Loucy (cell line): ENCODE measurements around the gene NGFR.

Source experiments
- H2AFZ ChIP-seq: fragments of 200-600 bp; sonication (generic); 2 replicates; pipeline ENCODE4 v1.6.0; 2016; ENCODE audit warnings: antibody characterized with exemption, mild to moderate bottlenecking, low read length, moderate library complexity
- H3F3A ChIP-seq: fragments of 200-600 bp; 2 replicates; pipeline ENCODE4 v1.6.0; 2016; ENCODE audit warnings: antibody characterized with exemption, low read depth, mild to moderate bottlenecking
- H3K27me3 ChIP-seq: fragments of 200-600 bp; sonication (generic); 2 replicates; pipeline ENCODE4 v1.6.1; 2014; ENCODE audit warnings: low read length, mild to moderate bottlenecking; ENCODE audit not compliant: insufficient read depth, poor library complexity, severe bottlenecking
- H3K36me3 ChIP-seq: fragments of 200-600 bp; sonication (generic); 2 replicates; pipeline ENCODE4 v1.6.1; 2016; ENCODE audit warnings: low read length; ENCODE audit not compliant: insufficient read depth
- H3K4me1 ChIP-seq: fragments of 200-600 bp; sonication (generic); 2 replicates; pipeline ENCODE4 v1.5.1; 2014; ENCODE audit warnings: low read length, mild to moderate bottlenecking; ENCODE audit not compliant: insufficient read depth, poor library complexity, severe bottlenecking
- H3K4me2 ChIP-seq: fragments of 200-600 bp; sonication (generic); 2 replicates; pipeline ENCODE4 v1.6.0; 2014; ENCODE audit warnings: antibody characterized with exemption, low read length, low read depth, mild to moderate bottlenecking; ENCODE audit not compliant: poor library complexity, severe bottlenecking
- H3K4me3 ChIP-seq: fragments of 200-600 bp; sonication (generic); 2 replicates; pipeline ENCODE4 v1.5.1; 2014; ENCODE audit warnings: low read length, mild to moderate bottlenecking, mixed read lengths; ENCODE audit not compliant: poor library complexity, severe bottlenecking
- H3K79me2 ChIP-seq: fragments of 200-600 bp; sonication (generic); 2 replicates; pipeline ENCODE4 v1.6.1; 2014; ENCODE audit warnings: low read length; ENCODE audit not compliant: insufficient read depth
- H3K9ac ChIP-seq: fragments of 200-600 bp; sonication (generic); 2 replicates; pipeline ENCODE4 v1.6.0; 2014; ENCODE audit warnings: mild to moderate bottlenecking, low read depth, low read length, moderate library complexity; ENCODE audit not compliant: poor library complexity, severe bottlenecking
- H3K9me2 ChIP-seq: fragments of 200-600 bp; sonication (generic); replicated peaks from 2 replicates; pipeline ENCODE4 v1.6.1; 2016; ENCODE audit warnings: low read depth, low read length, mixed read lengths
- H3K9me3 ChIP-seq: fragments of 200-600 bp; sonication (generic); 2 replicates; pipeline ENCODE4 v1.6.1; 2014; ENCODE audit warnings: mild to moderate bottlenecking, antibody characterized with exemption, low read length, low read depth; ENCODE audit not compliant: insufficient read depth
- H4K20me1 ChIP-seq: fragments of 200-600 bp; sonication (generic); 2 replicates; pipeline ENCODE4 v1.6.0; 2014; ENCODE audit warnings: antibody characterized with exemption, low read length, mild to moderate bottlenecking; ENCODE audit not compliant: insufficient read depth, poor library complexity, severe bottlenecking
- EZH2phosphoT487 ChIP-seq: fragments of 200-600 bp; IDR thresholded peaks from 2 replicates; pipeline ENCODE4 v1.6.1; 2018; ENCODE audit warnings: antibody characterized with exemption, mild to moderate bottlenecking, moderate library complexity, borderline replicate concordance
- TF ChIP-seq, protein P1 (sequence below): fragments of 200-600 bp; sonication (generic); conservative IDR thresholded peaks from 2 replicates; pipeline ENCODE4 v1.5.1; 2014; ENCODE audit warnings: mild to moderate bottlenecking, antibody characterized with exemption, low read length

NGFR gene

GRCh38 chr17:49450181-49450580 lies 44.9 kb upstream of the NGFR start:
- Histone ChIP-seq H3K9ac (peak overlapping the region; percentile 67), H3K4me1 (peaks cover 45% of the 10 kb centered on the region), H2AFZ (no peak overlapping the region), H3K79me2 (no peaks in the 10 kb centered on the region), H3K9me3 (no peaks in the 10 kb centered on the region), H3K27me3 (no peaks in the 10 kb centered on the region), H3K36me3 (no peaks in the 10 kb centered on the region), H3F3A (peaks cover 4% of the 10 kb centered on the region), H3K4me2 (peak overlapping the region; percentile 72), H3K9me2 (no peaks in the 10 kb centered on the region), H3K4me3 (peak overlapping the region; percentile 29), H4K20me1 (no peaks in the 10 kb centered on the region)
- no peak for TF ChIP-seq EZH2phosphoT487
- TF ChIP-seq, protein P1, sequence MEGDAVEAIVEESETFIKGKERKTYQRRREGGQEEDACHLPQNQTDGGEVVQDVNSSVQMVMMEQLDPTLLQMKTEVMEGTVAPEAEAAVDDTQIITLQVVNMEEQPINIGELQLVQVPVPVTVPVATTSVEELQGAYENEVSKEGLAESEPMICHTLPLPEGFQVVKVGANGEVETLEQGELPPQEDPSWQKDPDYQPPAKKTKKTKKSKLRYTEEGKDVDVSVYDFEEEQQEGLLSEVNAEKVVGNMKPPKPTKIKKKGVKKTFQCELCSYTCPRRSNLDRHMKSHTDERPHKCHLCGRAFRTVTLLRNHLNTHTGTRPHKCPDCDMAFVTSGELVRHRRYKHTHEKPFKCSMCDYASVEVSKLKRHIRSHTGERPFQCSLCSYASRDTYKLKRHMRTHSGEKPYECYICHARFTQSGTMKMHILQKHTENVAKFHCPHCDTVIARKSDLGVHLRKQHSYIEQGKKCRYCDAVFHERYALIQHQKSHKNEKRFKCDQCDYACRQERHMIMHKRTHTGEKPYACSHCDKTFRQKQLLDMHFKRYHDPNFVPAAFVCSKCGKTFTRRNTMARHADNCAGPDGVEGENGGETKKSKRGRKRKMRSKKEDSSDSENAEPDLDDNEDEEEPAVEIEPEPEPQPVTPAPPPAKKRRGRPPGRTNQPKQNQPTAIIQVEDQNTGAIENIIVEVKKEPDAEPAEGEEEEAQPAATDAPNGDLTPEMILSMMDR: no peak

DNA sequence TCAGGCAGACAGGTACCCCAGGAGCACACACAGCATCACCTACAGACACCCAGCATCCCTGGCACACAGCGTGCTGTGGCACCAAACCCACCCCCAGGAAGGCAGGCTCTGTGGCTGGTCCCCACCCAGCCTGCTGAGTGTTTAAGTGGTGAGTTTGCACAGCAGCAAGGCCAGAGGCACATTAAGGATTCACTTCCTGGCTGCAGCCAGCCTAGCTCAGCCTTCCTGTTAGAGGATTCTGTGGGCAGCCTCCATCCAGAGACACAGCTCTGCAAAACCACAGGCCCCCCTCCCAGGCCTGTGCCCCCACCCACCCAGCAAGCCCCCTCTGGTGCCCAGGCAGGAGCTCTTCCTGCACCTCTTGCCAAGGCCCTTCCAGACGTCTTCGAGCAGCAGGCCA lies 44.4 kb upstream of the NGFR start:
- no peaks in the 10 kb centered on the region for H3K9me3 ChIP-seq
- H3K27me3 ChIP-seq: no peaks in the 10 kb centered on the region
- H3K36me3 ChIP-seq: no peaks in the 10 kb centered on the region
- peaks cover 4% of the 10 kb centered on the region for H3F3A ChIP-seq
- peak overlapping the region; percentile 67 for H3K9ac ChIP-seq
- TF ChIP-seq, protein P1: no peak
- no peak for TF ChIP-seq EZH2phosphoT487
- H3K79me2 ChIP-seq: no peaks in the 10 kb centered on the region
- peaks cover 45% of the 10 kb centered on the region for H3K4me1 ChIP-seq
- H3K4me3 ChIP-seq: peak overlapping the region; percentile 29
- H2AFZ ChIP-seq: no peak overlapping the region; the same call in 1 of the 2 replicates
- H4K20me1 ChIP-seq: no peaks in the 10 kb centered on the region
- H3K4me2 ChIP-seq: peak overlapping the region; percentile 72
- no peaks in the 10 kb centered on the region for H3K9me2 ChIP-seq

GRCh38 chr17:49452201-49452600 lies 42.9 kb upstream of the NGFR start:
- H3K9ac ChIP-seq: no peak overlapping the region
- no peaks in the 10 kb centered on the region for H3K27me3 ChIP-seq
- H3K79me2 ChIP-seq: no peaks in the 10 kb centered on the region
- H3K4me2 ChIP-seq: peak overlapping the region; percentile 72
- no peak for TF ChIP-seq EZH2phosphoT487
- TF ChIP-seq, protein P1: no peak
- no peaks in the 10 kb centered on the region for H4K20me1 ChIP-seq
- no peaks in the 10 kb centered on the region for H3K9me2 ChIP-seq
- H3K4me3 ChIP-seq: no peak overlapping the region
- H3K36me3 ChIP-seq: no peaks in the 10 kb centered on the region
- no peaks in the 10 kb centered on the region for H3K9me3 ChIP-seq
- peaks cover 49% of the 10 kb centered on the region for H3K4me1 ChIP-seq
- H2AFZ ChIP-seq: no peak overlapping the region
- peaks cover 4% of the 10 kb centered on the region for H3F3A ChIP-seq
